Gastrocnemius medialis (tissue), 4 donors: ENCODE measurements around the gene TAL2. TPM values are rescaled to one million over a fixed set of nuclear protein-coding genes. Genes with fewer than 3 reads are reported as not detected.

Experiments
- ATAC-seq, 2 donors: fragments of 150-250 bp; one replicate each; pipeline ENCODE4 v1.9.1; 2016
- DNase-seq, 2 donors: peaks; one replicate each; pipeline ENCODE4 v3.0.0-alpha.2; 2019
- H3K27ac ChIP-seq, 4 donors: fragments of 200-600 bp; sonication (generic); 1 replicate in 1 of 4; 2 replicates in 3 of 4; pipeline ENCODE4 v1.5.1; 2016 to 2018; ENCODE audit warnings: mild to moderate bottlenecking in 2 of 4, moderate library complexity in 1 of 4
- H3K27me3 ChIP-seq, 3 donors: fragments of 200-600 bp; sonication (generic) in 2 of 3; 1 replicate in 1 of 3; 2 replicates in 2 of 3; pipeline versions ENCODE4 v1.5.1 to v1.6.0; 2016 to 2019; ENCODE audit warnings: mild to moderate bottlenecking in 1 of 3, moderate library complexity in 1 of 3
- H3K36me3 ChIP-seq, 2 donors: fragments of 200-600 bp; sonication (generic) in 1 of 2; one replicate each; pipeline ENCODE4 v1.5.1; 2017 to 2018
- H3K4me1 ChIP-seq, 2 donors: fragments of 200-600 bp; sonication (generic) in 1 of 2; one replicate each; pipeline ENCODE4 v1.5.1; 2016 to 2017; ENCODE audit warnings: mild to moderate bottlenecking in 2 of 2
- H3K4me3 ChIP-seq, 4 donors: fragments of 200-600 bp; sonication (generic) in 3 of 4; 1 replicate in 1 of 4; 2 replicates in 3 of 4; pipeline ENCODE4 v1.5.1; 2016 to 2019; ENCODE audit warnings: mild to moderate bottlenecking in 2 of 4
- H3K9me3 ChIP-seq, 3 donors: fragments of 200-600 bp; sonication (generic) in 2 of 3; 1 replicate in 1 of 3; 2 replicates in 2 of 3; pipeline ENCODE4 v1.5.1; 2016 to 2019
- POLR2A ChIP-seq, 2 donors: fragments of 450-650 bp; IDR thresholded peaks; one replicate each; pipeline ENCODE4 v1.6.1; 2017; ENCODE audit warnings: antibody characterized with exemption in 2 of 2, mild to moderate bottlenecking in 2 of 2, moderate library complexity in 2 of 2
- in situ Hi-C, 4 donors: fragments of 200-750 bp; cut with MboI; loops; one replicate each; pipeline versions ENCODE4 v1.15.0 to v1.8.0; 2017; ENCODE audit warnings: low sequenced_read_pairs in 4 of 4
- intact Hi-C: fragments of 100-400 bp; cut with DNase I; formaldehyde crosslinking; loops from one replicate; pipeline ENCODE4 v1.15.1; 2023; ENCODE audit warnings: low total_unique reads
- total RNA-seq, 4 donors: library from RNA; depleted of rRNA; stranded (reverse); fragments of >200 nt; gene quantifications; one replicate each; pipeline versions ENCODE4 v1.1.0 to v1.2.3, GENCODE V29; 2016
- TF ChIP-seq, protein P1 (sequence below), 5 experiments: fragments of 450-650 bp in 3 of 5; fragments of 200-600 bp in 2 of 5; sonication (generic) in 2 of 5; IDR thresholded peaks in 4 of 5; conservative IDR thresholded peaks in 1 of 5; 1 replicate in 4 of 5; 2 replicates in 1 of 5; pipeline ENCODE4 v1.5.1; 2016 to 2019; ENCODE audit warnings: antibody characterized with exemption in 5 of 5, mild to moderate bottlenecking in 3 of 5, moderate library complexity in 3 of 5

TAL2 gene
- total RNA-seq, 4 donors from 2014 or later, result not detected

DNA sequence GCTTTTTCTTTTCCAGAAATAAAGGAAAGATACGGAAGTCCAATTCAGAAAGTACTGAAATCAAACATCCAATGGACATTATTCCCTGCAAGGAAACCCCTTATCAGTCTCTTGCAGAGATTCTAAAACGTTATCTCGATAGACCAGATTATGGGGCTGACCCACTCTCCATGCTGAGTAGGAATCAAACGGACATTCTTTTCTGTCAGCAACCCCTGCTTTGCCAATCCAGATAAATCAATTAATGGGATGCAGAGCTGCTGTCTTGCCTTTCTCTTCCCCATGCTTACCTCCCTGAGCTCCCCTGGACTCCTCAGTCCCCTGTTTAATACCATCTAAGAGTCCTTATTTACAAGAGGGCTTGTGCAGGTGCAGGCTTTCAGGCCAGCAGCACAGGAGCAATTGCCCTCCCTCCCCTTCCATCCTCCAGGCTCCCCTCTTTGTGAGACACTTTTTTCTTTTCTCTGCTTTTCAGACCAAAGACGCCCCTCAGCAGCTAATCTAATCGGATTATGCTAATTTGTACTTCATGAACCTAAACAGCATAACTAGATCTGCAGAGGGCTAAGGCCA is 14.2 kb downstream of the TAL2 start:
- Histone ChIP-seq H3K4me3 (no peak overlapping the region), H3K9me3 (no peaks in the 10 kb centered on the region), H3K27me3 (no peaks in the 10 kb centered on the region), H3K27ac (no peak overlapping the region), H3K36me3 (no peaks in the 10 kb centered on the region), H3K4me1 (peaks cover 4 to 8% of the 10 kb centered on the region in 2 donors)
- intact Hi-C loops, result no loop called here
- ATAC-seq (no peak), DNase-seq (no peak)
- in situ Hi-C loops, result loop anchor here in 2 of 4 donors (25.0 kb wide), 2 partner anchors 214 to 239 kb away; partner anchors contain the start of gene FSD1L (in 1 of the 2)
- no peak for TF ChIP-seq POLR2A (IDR thresholded peaks at IDR 0.05)

DNA sequence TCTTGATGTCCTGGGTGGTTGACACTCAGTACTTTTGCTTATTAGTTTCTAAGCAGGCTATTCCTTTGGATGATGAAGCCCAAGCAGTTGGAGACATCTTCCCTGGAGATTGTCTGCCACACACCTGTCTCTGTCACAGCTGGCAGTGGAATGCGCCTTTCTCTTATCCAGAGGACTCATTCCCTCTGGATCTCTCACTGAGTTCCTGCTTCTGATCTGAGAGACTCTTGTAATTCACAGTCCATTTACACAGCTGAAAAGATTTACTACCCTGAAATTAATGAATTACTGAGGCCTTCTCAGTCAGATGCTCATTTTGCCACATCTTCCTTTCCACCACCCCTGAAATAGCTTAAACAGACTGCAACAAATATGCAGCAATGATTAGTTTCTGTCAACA is 15.9 kb downstream of the TAL2 start:
- Histone ChIP-seq H3K9me3 (no peaks in the 10 kb centered on the region), H3K27ac (peak overlapping the region in 1 of 4 donors; percentile 4), H3K4me3 (no peak overlapping the region), H3K36me3 (no peaks in the 10 kb centered on the region), H3K27me3 (no peaks in the 10 kb centered on the region), H3K4me1 (peaks cover 4 to 8% of the 10 kb centered on the region in 2 donors)
- TF ChIP-seq, protein P1, sequence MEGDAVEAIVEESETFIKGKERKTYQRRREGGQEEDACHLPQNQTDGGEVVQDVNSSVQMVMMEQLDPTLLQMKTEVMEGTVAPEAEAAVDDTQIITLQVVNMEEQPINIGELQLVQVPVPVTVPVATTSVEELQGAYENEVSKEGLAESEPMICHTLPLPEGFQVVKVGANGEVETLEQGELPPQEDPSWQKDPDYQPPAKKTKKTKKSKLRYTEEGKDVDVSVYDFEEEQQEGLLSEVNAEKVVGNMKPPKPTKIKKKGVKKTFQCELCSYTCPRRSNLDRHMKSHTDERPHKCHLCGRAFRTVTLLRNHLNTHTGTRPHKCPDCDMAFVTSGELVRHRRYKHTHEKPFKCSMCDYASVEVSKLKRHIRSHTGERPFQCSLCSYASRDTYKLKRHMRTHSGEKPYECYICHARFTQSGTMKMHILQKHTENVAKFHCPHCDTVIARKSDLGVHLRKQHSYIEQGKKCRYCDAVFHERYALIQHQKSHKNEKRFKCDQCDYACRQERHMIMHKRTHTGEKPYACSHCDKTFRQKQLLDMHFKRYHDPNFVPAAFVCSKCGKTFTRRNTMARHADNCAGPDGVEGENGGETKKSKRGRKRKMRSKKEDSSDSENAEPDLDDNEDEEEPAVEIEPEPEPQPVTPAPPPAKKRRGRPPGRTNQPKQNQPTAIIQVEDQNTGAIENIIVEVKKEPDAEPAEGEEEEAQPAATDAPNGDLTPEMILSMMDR (IDR thresholded peaks at IDR 0.05 in 4 of 5, conservative IDR thresholded peaks at IDR 0.05 in 1 of 5), result no peak
- no peak for TF ChIP-seq POLR2A (IDR thresholded peaks at IDR 0.05)
- in situ Hi-C loops, result loop anchor here in 2 of 4 donors (25.0 kb wide), 2 partner anchors 216 to 241 kb away; partner anchors contain the start of gene FSD1L (in 1 of the 2)
- intact Hi-C loops, result no loop called here
- no peak for ATAC-seq
- DNase-seq, result no peak

DNA sequence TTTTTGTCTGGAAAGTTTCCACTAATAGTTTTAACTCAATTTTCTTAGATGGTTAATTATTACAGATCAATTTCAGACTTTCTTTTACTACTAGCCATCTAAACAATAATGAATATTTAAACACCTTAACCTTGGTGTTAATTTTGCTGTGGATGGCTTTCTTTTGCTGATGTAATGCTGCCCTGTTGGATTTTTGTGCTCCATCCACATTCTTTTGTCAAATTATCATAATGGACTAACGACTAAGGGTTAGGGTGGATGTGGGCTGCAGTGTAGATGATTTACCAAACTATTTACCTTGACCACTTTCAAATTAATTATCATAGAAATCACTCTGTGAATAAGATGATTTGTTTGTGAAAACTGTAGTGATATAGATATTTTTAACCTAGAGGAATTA is 16.5 kb downstream of the TAL2 start:
- intact Hi-C loops, result no loop called here
- no peak for ATAC-seq
- no peak overlapping the region for H3K4me3 ChIP-seq
- TF ChIP-seq POLR2A (IDR thresholded peaks at IDR 0.05), result no peak
- TF ChIP-seq, protein P1 (IDR thresholded peaks at IDR 0.05 in 4 of 5, conservative IDR thresholded peaks at IDR 0.05 in 1 of 5), result no peak
- no peaks in the 10 kb centered on the region for H3K9me3 ChIP-seq
- H3K36me3 ChIP-seq, result no peaks in the 10 kb centered on the region
- no peak overlapping the region for H3K27ac ChIP-seq
- no peak for DNase-seq
- H3K27me3 ChIP-seq, result no peaks in the 10 kb centered on the region
- peaks cover 9 to 12% of the 10 kb centered on the region in 2 donors for H3K4me1 ChIP-seq
- in situ Hi-C loops, result loop anchor here in 2 of 4 donors (25.0 kb wide), 2 partner anchors 216 to 241 kb away; partner anchors contain the start of gene FSD1L (in 1 of the 2)

DNA sequence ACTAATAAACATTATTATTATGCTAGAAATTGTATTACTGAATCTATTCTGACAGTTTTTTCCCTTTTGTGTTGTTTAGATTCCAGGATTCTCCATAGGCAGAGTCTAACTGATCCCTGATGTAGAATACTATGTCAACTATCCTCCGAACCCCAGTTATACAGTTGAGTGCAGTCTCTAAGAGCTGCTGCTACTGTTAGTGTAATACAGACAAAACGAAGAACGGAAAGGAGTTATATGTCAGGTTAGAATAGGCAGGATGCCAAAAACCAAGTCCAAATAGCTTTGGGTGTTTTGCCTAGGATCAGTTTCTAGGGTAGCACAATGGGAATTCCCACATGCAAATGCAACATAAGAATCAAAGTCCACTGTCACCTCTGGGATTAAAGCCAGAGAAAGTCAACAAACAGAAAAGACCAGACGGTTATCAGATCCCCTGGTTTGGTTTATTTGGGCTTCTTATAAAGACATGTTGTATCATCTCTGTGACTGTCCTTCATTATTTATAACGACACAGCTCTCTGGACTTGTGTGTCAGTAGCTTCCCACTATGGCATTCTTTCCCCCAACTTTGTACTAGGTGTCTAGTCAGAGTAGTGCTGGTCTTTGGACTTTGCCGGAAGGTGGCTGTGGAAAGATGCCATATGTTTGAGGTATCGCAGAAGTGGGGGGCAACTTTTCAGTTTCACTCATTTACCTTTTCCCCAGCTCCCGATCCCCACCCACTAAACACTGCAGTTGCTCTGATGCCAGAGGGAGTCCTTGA is 17.2 kb downstream of the TAL2 start:
- no peak overlapping the region for H3K4me3 ChIP-seq
- no peak for DNase-seq
- TF ChIP-seq POLR2A (IDR thresholded peaks at IDR 0.05), result no peak
- TF ChIP-seq, protein P1 (IDR thresholded peaks at IDR 0.05 in 4 of 5, conservative IDR thresholded peaks at IDR 0.05 in 1 of 5), result no peak
- H3K27ac ChIP-seq, result peak overlapping the region in 3 of 4 donors; percentile 5 to 23 (median 8)
- no peaks in the 10 kb centered on the region for H3K36me3 ChIP-seq
- peaks cover 14 to 17% of the 10 kb centered on the region in 2 donors for H3K4me1 ChIP-seq
- no peaks in the 10 kb centered on the region for H3K9me3 ChIP-seq
- in situ Hi-C loops (loop anchor here in 2 of 4 donors (25.0 kb wide), 2 partner anchors 217 to 242 kb away; partner anchors contain the start of gene FSD1L (in 1 of the 2)), intact Hi-C loops (no loop called here)
- H3K27me3 ChIP-seq, result no peaks in the 10 kb centered on the region
- ATAC-seq, result no peak

DNA sequence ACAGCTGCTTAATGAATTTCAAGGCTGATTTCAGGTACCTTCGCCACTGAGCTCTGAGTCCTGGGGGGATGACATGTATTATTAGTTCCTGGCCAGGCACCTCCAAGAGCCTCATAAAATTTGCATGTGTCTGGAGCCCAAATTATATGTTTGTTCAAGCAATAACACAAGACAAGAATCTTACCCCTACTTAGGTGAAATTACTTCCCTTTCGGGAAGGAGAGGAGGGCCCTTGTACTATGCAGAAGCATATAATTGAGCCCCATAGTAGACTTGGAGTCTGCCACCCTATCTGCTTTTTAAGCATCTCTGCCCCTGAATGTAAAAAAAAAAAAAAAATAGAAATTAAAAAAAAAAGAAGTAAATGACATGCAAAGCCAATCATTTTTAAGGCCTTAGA is 19.1 kb downstream of the TAL2 start:
- ATAC-seq (no peak), DNase-seq (no peak)
- no peaks in the 10 kb centered on the region for H3K36me3 ChIP-seq
- H3K27me3 ChIP-seq, result no peaks in the 10 kb centered on the region
- intact Hi-C loops (no loop called here), in situ Hi-C loops (loop anchor here in 2 of 4 donors (25.0 kb wide), 2 partner anchors 219 to 244 kb away; partner anchors contain the start of gene FSD1L (in 1 of the 2))
- no peak for TF ChIP-seq POLR2A (IDR thresholded peaks at IDR 0.05)
- TF ChIP-seq, protein P1 (IDR thresholded peaks at IDR 0.05 in 4 of 5, conservative IDR thresholded peaks at IDR 0.05 in 1 of 5), result no peak
- H3K4me1 ChIP-seq, result peaks cover 14 to 21% of the 10 kb centered on the region in 2 donors
- H3K4me3 ChIP-seq, result no peak overlapping the region
- H3K9me3 ChIP-seq, result no peaks in the 10 kb centered on the region
- peak overlapping the region in 1 of 4 donors; percentile 56 for H3K27ac ChIP-seq
